A673 (cell line): ENCODE results near the gene COQ8A.

Experiments used
- CTCF ChIP-seq: fragments of 300-800, 200-600 bp; sonication (generic); conservative IDR thresholded peaks from 2 replicates; pipeline ENCODE4 v1.5.1; 2017; ENCODE audit warnings: low read depth, mild to moderate bottlenecking, antibody characterized with exemption, low read length, moderate library complexity, mixed read lengths
- EZH2 ChIP-seq: fragments of 200-600 bp; sonication (generic); IDR thresholded peaks from 2 replicates; pipeline ENCODE4 v1.6.1; 2017; ENCODE audit warnings: borderline replicate concordance, low read depth, mild to moderate bottlenecking, mixed read lengths, antibody characterized with exemption, low read length; ENCODE audit not compliant: poor library complexity, severe bottlenecking

GRCh38 chr1:227009937-227010336, 69.8 kb downstream of the COQ8A start:
- TF ChIP-seq CTCF (no peak), EZH2 (no peak)
